Stomach (tissue), 4 donors: ENCODE data around the gene GAS6.

Experiments used
- CTCF ChIP-seq, 7 experiments: fragments of 450-650 bp in 4 of 7; fragments of 200-600 bp in 3 of 7; sonication (generic) in 3 of 7; IDR thresholded peaks; one replicate each; pipeline ENCODE4 v1.5.1; 2016 to 2019; ENCODE audit warnings: antibody characterized with exemption in 7 of 7, control low read depth in 2 of 7, mild to moderate bottlenecking in 1 of 7
- POLR2A ChIP-seq, 4 donors: fragments of 450-650 bp; IDR thresholded peaks; one replicate each; pipeline ENCODE4 v1.6.1; 2016; ENCODE audit warnings: antibody characterized with exemption in 4 of 4, control low read depth in 2 of 4, mild to moderate bottlenecking in 1 of 4, moderate library complexity in 1 of 4

- TF ChIP-seq CTCF (IDR thresholded peaks at IDR 0.05) (no peak), POLR2A (IDR thresholded peaks at IDR 0.05) (no peak)
Measured at GRCh38 chr13:113834496-113835200, 29.2 kb downstream of the GAS6 start.
